ENCODE results near the gene MLKL.

GRCh38 chr16:74737521-74737920 is 36.9 kb upstream of the MLKL start:
- TF ChIP-seq, protein P1, sequence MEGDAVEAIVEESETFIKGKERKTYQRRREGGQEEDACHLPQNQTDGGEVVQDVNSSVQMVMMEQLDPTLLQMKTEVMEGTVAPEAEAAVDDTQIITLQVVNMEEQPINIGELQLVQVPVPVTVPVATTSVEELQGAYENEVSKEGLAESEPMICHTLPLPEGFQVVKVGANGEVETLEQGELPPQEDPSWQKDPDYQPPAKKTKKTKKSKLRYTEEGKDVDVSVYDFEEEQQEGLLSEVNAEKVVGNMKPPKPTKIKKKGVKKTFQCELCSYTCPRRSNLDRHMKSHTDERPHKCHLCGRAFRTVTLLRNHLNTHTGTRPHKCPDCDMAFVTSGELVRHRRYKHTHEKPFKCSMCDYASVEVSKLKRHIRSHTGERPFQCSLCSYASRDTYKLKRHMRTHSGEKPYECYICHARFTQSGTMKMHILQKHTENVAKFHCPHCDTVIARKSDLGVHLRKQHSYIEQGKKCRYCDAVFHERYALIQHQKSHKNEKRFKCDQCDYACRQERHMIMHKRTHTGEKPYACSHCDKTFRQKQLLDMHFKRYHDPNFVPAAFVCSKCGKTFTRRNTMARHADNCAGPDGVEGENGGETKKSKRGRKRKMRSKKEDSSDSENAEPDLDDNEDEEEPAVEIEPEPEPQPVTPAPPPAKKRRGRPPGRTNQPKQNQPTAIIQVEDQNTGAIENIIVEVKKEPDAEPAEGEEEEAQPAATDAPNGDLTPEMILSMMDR (IDR thresholded peaks at IDR 0.05): no peak
- no peak for TF ChIP-seq POLR2A (IDR thresholded peaks at IDR 0.05)

Measured in ovary (tissue), 3 donors.